HG02798 (cell line): ENCODE measurements around the gene LIAS.
"Not testable (repeated sequence)": the region's sequence is repeated elsewhere in the genome, so short reads cannot be mapped to it uniquely, and the experiment has no call there.

ENCODE experiments used
- ATAC-seq: cut with Tn5 transposase; IDR thresholded peaks from one replicate; pipeline ENCODE4 v1.9.1; 2021; ENCODE audit warnings: mild to moderate bottlenecking; ENCODE audit not compliant: unreplicated experiment, poor library complexity

LIAS gene

GRCh38 chr4:39458505-39459300, at the start of gene LIAS, which contains the start of gene RPL9:
Gene LIAS, plus strand, starts transcription at chr4:39459056. Its CDS starts 62 bp downstream, at chr4:39459118.
Gene RPL9, minus strand, starts transcription at chr4:39458922. Its CDS starts 483 bp downstream, at chr4:39458439.
- ATAC-seq: peak; percentile 94

DNA sequence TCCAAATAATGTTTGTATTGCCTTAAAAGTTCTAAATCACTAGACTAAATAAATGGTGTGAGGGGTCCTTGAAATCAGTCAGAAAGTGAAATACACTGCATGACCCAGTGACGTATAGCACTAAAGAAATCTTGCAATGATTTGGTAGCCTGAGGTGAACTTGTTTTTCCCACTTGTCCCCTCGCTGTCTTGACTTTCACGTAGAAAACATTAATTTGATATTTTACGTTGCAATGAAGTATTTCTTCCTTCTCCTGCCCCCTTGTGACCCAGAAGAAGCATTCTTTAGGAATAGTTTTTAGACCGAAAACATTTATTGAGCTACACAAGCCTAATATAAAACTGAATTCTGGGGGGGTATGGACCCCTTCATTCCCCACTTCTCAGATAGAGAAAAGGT, 48.4 kb upstream of the LIAS start:
- ATAC-seq: no peak

DNA sequence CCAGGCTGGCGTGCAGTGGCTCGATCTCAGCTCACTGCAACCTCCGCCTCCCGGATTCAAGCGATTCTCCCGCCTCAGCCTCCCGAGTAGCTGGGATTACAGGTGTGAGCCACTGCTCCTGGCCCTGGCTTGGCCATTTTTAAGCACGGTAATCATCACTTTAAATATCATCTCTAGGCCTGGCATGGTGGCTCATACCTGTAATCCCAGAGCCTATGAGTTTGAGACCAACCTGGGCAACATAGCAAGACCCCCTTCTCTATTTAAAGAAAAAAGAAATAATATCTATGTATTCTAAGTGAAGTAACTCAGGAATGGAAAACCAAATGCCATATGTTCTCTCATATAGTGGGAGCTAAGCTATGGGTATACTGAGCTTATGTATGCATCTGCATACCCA, 47.3 kb upstream of the LIAS start:
- not testable (repeated sequence) for ATAC-seq

- ATAC-seq: no peak
Measured at GRCh38 chr4:39415678-39416283, 43.1 kb upstream of the LIAS start.

- no peak for ATAC-seq
Measured at GRCh38 chr4:39422247-39422646, 36.6 kb upstream of the LIAS start.

GRCh38 chr4:39425297-39425696, 33.6 kb upstream of the LIAS start:
- not testable (repeated sequence) for ATAC-seq

GRCh38 chr4:39426728-39427127, 32.1 kb upstream of the LIAS start:
- ATAC-seq: no peak

DNA sequence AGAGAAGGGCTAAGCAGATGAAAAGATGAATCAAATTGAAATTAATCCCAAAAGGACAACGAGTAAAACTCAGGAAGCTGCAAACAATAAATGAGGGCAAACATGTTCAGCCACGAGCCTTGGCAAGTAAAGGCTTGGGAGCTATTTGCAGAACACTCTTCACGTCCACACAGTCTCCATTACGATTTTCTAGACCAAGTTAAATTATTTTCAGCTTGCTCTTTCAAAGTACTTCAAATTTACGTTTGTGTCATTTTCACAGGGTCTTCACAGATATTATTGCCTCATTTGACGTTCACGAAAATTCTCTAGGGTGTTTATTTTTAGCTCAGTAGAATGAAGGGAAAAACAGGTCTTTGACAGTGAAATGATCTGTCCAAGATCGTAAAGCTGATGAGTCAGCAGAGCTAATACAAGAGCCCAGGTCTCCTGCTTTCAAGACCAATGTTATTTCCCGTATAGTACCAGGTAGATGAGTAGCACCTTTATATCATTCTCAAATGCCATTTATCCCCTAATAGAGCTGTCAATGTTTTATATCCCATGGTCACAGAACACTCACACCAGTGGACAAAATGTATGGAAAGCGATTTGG, 31.2 kb upstream of the LIAS start:
- ATAC-seq: no peak

- no peak for ATAC-seq
Measured at GRCh38 chr4:39429476-39430334, 29.2 kb upstream of the LIAS start.

DNA sequence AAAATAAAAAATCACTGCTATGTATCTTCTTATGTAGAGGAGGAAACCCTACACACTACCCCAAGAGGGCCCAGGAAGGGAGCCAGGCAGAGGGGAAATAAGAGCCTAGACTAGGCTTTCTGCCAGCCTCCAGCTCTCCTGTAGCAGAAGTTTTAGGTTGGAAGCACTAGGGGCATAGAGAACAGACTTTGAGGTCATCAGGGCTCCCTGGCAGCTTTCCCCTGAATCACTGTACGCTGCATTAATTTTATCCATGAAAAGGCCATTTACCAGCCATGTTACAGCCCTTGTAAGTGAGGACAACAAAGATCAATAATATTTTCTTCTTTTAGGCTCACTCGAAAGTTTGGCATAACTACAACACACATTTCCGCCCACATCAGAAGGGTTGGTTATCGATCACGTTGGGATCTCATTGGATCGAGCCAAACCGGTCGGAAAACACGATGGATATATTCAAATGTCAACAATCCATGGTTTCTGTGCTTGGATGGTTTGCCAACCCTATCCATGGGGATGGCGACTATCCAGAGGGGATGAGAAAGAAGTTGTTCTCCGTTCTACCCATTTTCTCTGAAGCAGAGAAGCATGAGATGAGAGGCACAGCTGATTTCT, 24.9 kb upstream of the LIAS start:
- no peak for ATAC-seq

DNA sequence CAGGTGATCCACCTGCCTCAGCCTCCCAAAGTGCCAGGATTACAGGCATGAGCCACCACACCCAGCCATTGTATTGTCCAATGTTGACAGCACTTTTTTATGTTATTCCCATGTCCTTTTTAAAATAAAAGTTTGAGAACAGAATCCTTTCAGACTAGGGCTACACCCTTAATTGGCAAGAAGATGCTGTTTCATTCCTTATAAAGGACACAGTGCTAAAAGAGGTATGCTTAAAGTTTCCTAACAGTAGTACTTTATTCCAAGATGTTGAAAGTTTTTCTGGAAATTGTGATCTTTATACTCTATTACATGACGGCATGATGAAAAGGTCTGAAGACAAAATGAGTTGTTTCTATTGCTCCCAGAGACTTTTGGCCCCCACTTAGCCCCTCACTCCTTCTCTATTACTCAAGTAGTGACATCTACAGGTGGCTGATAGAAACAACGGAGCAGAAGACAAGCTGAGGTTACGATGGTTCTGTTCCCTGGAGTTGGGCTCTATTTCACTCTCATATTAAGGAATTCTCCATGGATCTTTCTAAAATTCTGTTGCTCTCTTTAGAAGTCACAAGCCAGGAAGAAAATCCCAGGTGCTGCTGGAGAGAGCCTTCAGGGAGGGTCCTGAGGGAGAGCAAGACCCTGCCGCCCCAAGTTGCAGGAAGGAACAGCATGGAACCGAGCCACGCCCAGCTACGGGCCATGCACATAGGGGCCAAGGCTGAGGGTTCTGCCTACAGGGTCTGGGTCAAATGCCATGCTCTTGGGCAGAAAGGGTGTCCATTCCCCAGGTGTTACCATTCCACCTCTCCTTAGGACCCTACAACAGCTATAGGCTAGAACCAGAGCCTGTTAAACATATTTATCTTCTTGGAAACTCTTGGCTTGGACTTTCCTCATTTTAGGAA, 22.9 kb upstream of the LIAS start:
- no peak for ATAC-seq

DNA sequence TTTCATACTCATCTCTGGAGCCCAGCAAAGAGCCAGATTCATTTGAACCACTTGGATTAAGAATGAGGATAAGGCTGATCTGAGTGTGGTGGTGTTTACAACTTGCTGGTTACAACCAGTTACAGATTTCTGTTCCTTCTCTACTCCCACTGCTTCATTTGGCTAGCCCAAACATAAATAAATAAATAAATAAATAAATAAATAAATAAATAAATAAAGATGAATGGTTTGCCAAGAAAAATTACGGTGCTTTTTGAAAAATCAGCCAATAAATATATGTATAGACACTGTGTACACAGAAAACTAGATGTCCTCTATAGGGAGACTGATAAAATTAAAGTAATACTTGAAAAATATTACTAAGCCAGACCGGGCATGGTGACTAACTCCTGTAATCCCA, 17.3 kb upstream of the LIAS start:
- ATAC-seq: no peak

DNA sequence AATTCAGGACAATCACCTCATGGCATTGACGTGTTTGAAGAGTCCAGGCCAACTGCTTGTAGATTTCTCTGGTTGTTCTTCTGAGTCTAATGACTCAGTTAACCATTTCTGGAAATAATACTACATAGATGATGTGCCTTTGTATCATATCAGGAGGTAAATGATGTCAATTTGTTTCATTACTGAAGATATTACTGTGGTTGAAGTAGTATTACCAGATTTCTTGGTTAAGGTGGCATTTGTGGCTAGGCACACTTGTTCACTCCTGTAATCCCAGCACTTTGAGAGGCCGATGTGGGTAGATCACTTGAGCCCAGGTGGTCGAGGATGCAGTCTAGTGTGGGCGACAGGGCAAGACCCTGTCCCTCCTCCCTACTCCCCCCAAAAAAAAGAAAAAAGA, 15.9 kb upstream of the LIAS start:
- ATAC-seq: no peak

- no peak for ATAC-seq
Measured at GRCh38 chr4:39446483-39446841, 12.4 kb upstream of the LIAS start.

DNA sequence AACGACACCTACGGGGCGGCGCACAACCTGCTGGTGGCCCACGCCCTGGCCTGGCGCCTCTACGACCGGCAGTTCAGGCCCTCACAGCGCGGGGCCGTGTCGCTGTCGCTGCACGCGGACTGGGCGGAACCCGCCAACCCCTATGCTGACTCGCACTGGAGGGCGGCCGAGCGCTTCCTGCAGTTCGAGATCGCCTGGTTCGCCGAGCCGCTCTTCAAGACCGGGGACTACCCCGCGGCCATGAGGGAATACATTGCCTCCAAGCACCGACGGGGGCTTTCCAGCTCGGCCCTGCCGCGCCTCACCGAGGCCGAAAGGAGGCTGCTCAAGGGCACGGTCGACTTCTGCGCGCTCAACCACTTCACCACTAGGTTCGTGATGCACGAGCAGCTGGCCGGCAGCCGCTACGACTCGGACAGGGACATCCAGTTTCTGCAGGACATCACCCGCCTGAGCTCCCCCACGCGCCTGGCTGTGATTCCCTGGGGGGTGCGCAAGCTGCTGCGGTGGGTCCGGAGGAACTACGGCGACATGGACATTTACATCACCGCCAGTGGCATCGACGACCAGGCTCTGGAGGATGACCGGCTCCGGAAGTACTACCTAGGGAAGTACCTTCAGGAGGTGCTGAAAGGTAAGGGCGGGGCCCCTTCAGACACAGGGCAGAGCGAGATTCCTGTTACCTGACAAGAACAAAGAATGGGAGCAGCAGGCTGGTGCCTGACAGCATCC, 11.8 kb upstream of the LIAS start:
- ATAC-seq: peak; percentile 88

DNA sequence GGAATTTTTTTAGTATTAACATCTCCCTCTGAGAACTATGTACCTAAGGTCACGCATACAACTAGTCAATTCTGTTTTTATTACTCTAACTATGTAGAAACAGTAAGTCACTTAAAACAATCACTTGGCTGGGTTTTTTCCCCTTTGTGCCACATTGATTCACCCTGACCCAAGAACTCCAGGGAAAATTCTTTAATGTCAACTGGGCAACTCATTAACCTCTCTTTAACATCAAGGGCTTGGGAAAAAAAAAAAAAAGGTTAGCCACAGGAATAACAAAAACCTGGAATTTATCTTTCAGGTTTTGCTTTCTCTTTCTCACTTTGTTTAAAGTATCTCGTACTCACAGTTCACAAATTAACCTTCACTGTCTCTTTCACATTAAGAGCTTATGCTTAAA, 8.2 kb upstream of the LIAS start:
- no peak for ATAC-seq

DNA sequence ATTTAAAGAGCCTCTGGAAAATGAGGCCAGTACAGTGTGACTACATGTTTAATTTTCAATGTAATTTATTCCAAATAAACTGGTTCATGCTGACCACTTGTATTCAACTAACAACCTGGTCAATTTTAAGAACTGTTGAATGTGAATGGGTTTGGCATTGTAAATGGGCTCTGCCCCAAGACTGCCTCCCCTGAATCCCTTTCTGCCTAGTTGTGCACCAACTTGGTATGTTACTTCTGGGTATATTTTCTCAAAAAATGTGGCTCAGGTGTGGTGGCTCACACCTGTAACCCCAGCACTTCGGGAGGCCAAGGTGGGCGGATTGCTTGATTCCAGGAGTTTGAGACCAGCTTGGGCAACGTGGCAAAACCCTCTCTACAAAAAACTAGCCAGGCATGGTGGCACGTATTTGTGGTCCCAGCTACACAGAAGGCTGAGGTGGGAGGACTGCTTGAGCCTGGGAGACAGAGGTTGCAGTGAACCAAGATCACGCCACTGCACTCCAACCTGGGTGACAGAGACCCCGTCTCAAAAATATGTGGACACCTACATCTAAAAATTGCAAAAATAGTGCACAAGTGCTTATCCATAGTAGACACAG, 7.3 kb upstream of the LIAS start:
- ATAC-seq: no peak

DNA sequence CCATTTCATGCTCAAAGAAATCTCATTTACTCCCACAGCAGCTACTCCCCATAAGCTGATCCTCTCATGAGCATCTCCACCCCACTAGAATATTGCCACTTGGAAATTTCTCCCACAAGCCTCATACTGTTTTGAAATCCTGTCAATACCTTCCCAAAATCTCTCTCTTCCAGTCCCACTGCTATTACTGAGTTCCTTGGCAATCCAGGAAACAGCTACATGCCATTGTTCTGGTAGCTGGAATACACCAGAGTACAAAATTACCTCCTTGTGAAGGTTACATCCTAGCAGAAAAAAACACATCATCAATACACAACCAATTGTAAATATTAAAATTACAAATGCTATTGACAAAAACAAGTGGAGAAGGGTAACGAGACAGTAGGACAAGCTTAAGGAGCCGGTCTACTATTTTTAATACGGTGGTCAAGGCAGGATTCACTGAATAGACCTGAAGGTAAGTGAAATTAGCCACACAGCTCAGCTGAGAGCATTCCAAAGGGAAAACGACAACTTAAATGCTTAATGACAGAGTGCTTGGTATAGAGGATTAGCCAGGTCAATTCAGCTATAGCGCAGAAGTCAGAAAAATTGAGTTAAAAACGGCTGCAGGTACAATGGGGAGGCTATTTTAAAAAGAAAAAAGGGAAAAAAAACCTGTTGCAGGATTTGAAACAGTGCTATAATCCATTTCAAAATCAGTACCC, 6.5 kb upstream of the LIAS start:
- ATAC-seq: no peak
